ENCODE data around the gene SEMA4C.

The SEMA4C gene

GRCh38 chr2:96874198-96874831 lies 4.4 kb upstream of the SEMA4C start:
- no peak overlapping the region for H3K23ac ChIP-seq (ENCODE audit: low read depth, low read length, poor library complexity)
- H3K27me3 ChIP-seq (ENCODE audit: control insufficient read depth in 3 of 3, insufficient read depth in 3 of 3, low read depth in 1 of 3, low read length in 3 of 3): no peaks in the 10 kb centered on the region
- no peak overlapping the region for H2BK15ac ChIP-seq (ENCODE audit: low read length)
- H2BK5ac ChIP-seq (ENCODE audit: low read length): no peak overlapping the region
- no peak for DNase-seq (ENCODE audit: low spot score)
- peaks cover 4% of the 10 kb centered on the region for H3K79me1 ChIP-seq (ENCODE audit: low read depth, low read length)
- H3K9me3 ChIP-seq (replicated peaks in 1 of 2; ENCODE audit: control insufficient read depth in 2 of 2, insufficient read depth in 1 of 2, low read depth in 1 of 2, low read length in 2 of 2): no peaks in the 10 kb centered on the region
- no peak overlapping the region for H2AFZ ChIP-seq (ENCODE audit: low read length)
- H3K14ac ChIP-seq (ENCODE audit: low read length): no peak overlapping the region
- no peak overlapping the region for H3K4me3 ChIP-seq (ENCODE audit: low read length in 2 of 2)
- no peak overlapping the region for H2BK120ac ChIP-seq (ENCODE audit: low read depth, low read length)
- no peak overlapping the region for H4K8ac ChIP-seq (ENCODE audit: low read depth, low read length)
- no peak overlapping the region for H2BK12ac ChIP-seq (ENCODE audit: low read length)
- H3K9ac ChIP-seq (ENCODE audit: low read depth, low read length, poor library complexity): no peak overlapping the region
- WGBS, 2 donors (ENCODE audit: extremely low coverage in 2 of 2, insufficient read length in 2 of 2, insufficient replicate concordance in 1 of 2): no CpG with 5 or more reads among the region's 18 CpGs
- H3K27ac ChIP-seq (replicated peaks; ENCODE audit: low read length): no peak overlapping the region
- peak overlapping the region; percentile 2 for H2AK5ac ChIP-seq (ENCODE audit: low read depth, low read length)
- H3K4me1 ChIP-seq (ENCODE audit: control insufficient read depth in 2 of 2, insufficient read depth in 1 of 2, low read depth in 1 of 2, low read length in 2 of 2): peaks cover 37 to 43% of the 10 kb centered on the region in 2 donors
- no peaks in the 10 kb centered on the region for H3K36me3 ChIP-seq (replicated peaks in 1 of 2; ENCODE audit: control insufficient read depth in 2 of 2, insufficient read depth in 2 of 2, low read length in 2 of 2)
- H3K4ac ChIP-seq (ENCODE audit: low read length): no peak overlapping the region
- peak overlapping the region; percentile 4 for H3K18ac ChIP-seq (ENCODE audit: low read length)
- no peak overlapping the region for H3K4me2 ChIP-seq (ENCODE audit: insufficient read depth, low read length, poor library complexity, severe bottlenecking)
- H4K91ac ChIP-seq (ENCODE audit: low read depth, low read length, poor library complexity): no peak overlapping the region

DNA sequence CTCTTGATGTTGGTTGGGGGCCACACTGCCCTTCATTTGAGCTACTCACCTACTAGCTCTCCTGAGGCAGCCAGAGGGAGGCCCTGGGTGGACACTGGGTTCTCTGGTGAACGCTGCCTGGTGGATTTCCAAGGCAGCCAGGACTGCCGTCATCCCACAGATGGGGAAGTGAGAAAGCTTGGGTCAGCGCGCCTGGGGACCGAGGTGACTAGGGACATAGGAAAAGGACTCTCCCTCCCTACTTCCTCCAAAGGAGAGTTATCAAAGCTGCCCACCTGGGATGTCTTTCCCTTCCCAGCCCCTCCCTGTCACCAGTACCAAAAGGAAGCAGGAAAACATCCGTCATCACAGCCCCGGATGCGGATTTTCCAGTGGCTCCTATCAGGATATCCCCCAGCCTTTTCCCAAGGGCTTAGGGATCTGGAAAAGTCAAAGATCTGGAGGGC lies 3.8 kb upstream of the SEMA4C start:
- Histone ChIP-seq H3K18ac (ENCODE audit: low read length) (no peak overlapping the region), H2BK5ac (ENCODE audit: low read length) (no peak overlapping the region), H3K27ac (replicated peaks; ENCODE audit: low read length) (no peak overlapping the region), H3K14ac (ENCODE audit: low read length) (no peak overlapping the region), H3K27me3 (ENCODE audit: control insufficient read depth in 3 of 3, insufficient read depth in 3 of 3, low read depth in 1 of 3, low read length in 3 of 3) (no peaks in the 10 kb centered on the region), H3K79me1 (ENCODE audit: low read depth, low read length) (peaks cover 4% of the 10 kb centered on the region), H4K91ac (ENCODE audit: low read depth, low read length, poor library complexity) (no peak overlapping the region), H2AK5ac (ENCODE audit: low read depth, low read length) (no peak overlapping the region), H2AFZ (ENCODE audit: low read length) (no peak overlapping the region), H3K9me3 (replicated peaks in 1 of 2; ENCODE audit: control insufficient read depth in 2 of 2, insufficient read depth in 1 of 2, low read depth in 1 of 2, low read length in 2 of 2) (no peaks in the 10 kb centered on the region), H3K4me1 (ENCODE audit: control insufficient read depth in 2 of 2, insufficient read depth in 1 of 2, low read depth in 1 of 2, low read length in 2 of 2) (peaks cover 35 to 41% of the 10 kb centered on the region in 2 donors), H4K8ac (ENCODE audit: low read depth, low read length) (no peak overlapping the region), H3K9ac (ENCODE audit: low read depth, low read length, poor library complexity) (no peak overlapping the region), H3K4ac (ENCODE audit: low read length) (no peak overlapping the region), H2BK120ac (ENCODE audit: low read depth, low read length) (no peak overlapping the region), H3K4me2 (ENCODE audit: insufficient read depth, low read length, poor library complexity, severe bottlenecking) (no peak overlapping the region), H3K23ac (ENCODE audit: low read depth, low read length, poor library complexity) (no peak overlapping the region), H3K36me3 (replicated peaks in 1 of 2; ENCODE audit: control insufficient read depth in 2 of 2, insufficient read depth in 2 of 2, low read length in 2 of 2) (no peaks in the 10 kb centered on the region), H3K4me3 (ENCODE audit: low read length in 2 of 2) (no peak overlapping the region), H2BK15ac (ENCODE audit: low read length) (no peak overlapping the region), H2BK12ac (ENCODE audit: low read length) (no peak overlapping the region)
- DNase-seq (ENCODE audit: low spot score): no peak
- no CpG with 5 or more reads among the region's 8 CpGs for whole genome bisulfite sequencing, 2 donors (ENCODE audit: extremely low coverage in 2 of 2, insufficient read length in 2 of 2, insufficient replicate concordance in 1 of 2)

DNA sequence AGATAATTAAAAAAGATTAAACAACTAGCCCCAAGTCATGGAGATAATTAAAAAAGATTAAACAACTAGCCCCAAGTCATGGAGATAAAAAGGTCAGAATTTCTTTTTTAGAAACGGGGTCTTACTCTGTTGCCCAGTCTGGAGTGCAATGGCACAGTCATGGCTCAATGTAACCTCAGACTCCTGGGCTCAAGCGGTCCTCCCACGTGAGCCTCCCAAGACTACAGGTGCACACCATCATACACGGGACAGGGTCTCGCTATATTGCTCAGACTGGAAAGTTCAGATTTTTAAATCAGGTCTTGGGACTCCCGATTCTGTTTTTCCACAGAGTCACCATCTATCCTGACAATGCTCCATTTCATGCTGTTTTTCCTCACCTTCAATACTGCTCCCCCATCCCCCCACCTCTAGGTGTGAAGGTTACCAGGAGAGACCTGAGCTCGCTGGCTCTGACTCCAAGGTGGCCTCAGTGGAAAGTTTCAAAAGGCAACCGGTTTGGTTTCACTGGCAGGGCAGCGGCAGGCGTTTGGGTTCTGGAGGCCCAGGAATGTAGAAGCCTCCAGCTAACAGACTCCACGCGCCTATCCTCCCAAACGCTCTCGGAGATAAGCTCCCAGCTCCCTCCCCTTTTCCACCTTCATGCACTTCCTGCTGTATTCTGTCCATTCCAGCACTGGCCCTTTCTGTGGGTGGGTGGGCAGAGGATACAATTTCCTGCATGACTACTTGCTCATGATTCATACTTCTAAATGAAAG lies 2.9 kb upstream of the SEMA4C start:
- Histone ChIP-seq H3K27ac (replicated peaks; ENCODE audit: low read length) (no peak overlapping the region), H2AFZ (ENCODE audit: low read length) (no peak overlapping the region), H3K23ac (ENCODE audit: low read depth, low read length, poor library complexity) (peak overlapping the region; percentile 29), H2AK5ac (ENCODE audit: low read depth, low read length) (no peak overlapping the region), H2BK120ac (ENCODE audit: low read depth, low read length) (no peak overlapping the region), H3K18ac (ENCODE audit: low read length) (no peak overlapping the region), H3K4me3 (ENCODE audit: low read length in 2 of 2) (no peak overlapping the region), H3K36me3 (replicated peaks in 1 of 2; ENCODE audit: control insufficient read depth in 2 of 2, insufficient read depth in 2 of 2, low read length in 2 of 2) (peaks cover 0 to 1% of the 10 kb centered on the region in 2 donors), H3K4me2 (ENCODE audit: insufficient read depth, low read length, poor library complexity, severe bottlenecking) (no peak overlapping the region), H3K4ac (ENCODE audit: low read length) (no peak overlapping the region), H4K91ac (ENCODE audit: low read depth, low read length, poor library complexity) (no peak overlapping the region), H2BK5ac (ENCODE audit: low read length) (no peak overlapping the region), H4K8ac (ENCODE audit: low read depth, low read length) (no peak overlapping the region), H3K14ac (ENCODE audit: low read length) (no peak overlapping the region), H3K79me1 (ENCODE audit: low read depth, low read length) (peaks cover 5% of the 10 kb centered on the region), H3K9ac (ENCODE audit: low read depth, low read length, poor library complexity) (no peak overlapping the region), H3K9me3 (replicated peaks in 1 of 2; ENCODE audit: control insufficient read depth in 2 of 2, insufficient read depth in 1 of 2, low read depth in 1 of 2, low read length in 2 of 2) (no peaks in the 10 kb centered on the region), H3K4me1 (ENCODE audit: control insufficient read depth in 2 of 2, insufficient read depth in 1 of 2, low read depth in 1 of 2, low read length in 2 of 2) (peaks cover 32 to 37% of the 10 kb centered on the region in 2 donors), H3K27me3 (ENCODE audit: control insufficient read depth in 3 of 3, insufficient read depth in 3 of 3, low read depth in 1 of 3, low read length in 3 of 3) (no peaks in the 10 kb centered on the region), H2BK15ac (ENCODE audit: low read length) (no peak overlapping the region), H2BK12ac (ENCODE audit: low read length) (no peak overlapping the region)
- no peak for DNase-seq (ENCODE audit: low spot score)
- WGBS, 2 donors (ENCODE audit: extremely low coverage in 2 of 2, insufficient read length in 2 of 2, insufficient replicate concordance in 1 of 2): no CpG with 5 or more reads among the region's 14 CpGs

- peak overlapping the region; percentile 90 for H2AK5ac ChIP-seq (ENCODE audit: low read depth, low read length)
- H3K23ac ChIP-seq (ENCODE audit: low read depth, low read length, poor library complexity): peak overlapping the region; percentile 75
- peak overlapping the region; percentile 72 for H3K4me2 ChIP-seq (ENCODE audit: insufficient read depth, low read length, poor library complexity, severe bottlenecking)
- no peaks in the 10 kb centered on the region for H3K9me3 ChIP-seq (replicated peaks in 1 of 2; ENCODE audit: control insufficient read depth in 2 of 2, insufficient read depth in 1 of 2, low read depth in 1 of 2, low read length in 2 of 2)
- H3K27me3 ChIP-seq (ENCODE audit: control insufficient read depth in 3 of 3, insufficient read depth in 3 of 3, low read depth in 1 of 3, low read length in 3 of 3): no peaks in the 10 kb centered on the region
- no peak for DNase-seq (ENCODE audit: low spot score)
- H2BK120ac ChIP-seq (ENCODE audit: low read depth, low read length): no peak overlapping the region
- no CpG with 5 or more reads among the region's 13 CpGs for WGBS, 2 donors (ENCODE audit: extremely low coverage in 2 of 2, insufficient read length in 2 of 2, insufficient replicate concordance in 1 of 2)
- H3K9ac ChIP-seq (ENCODE audit: low read depth, low read length, poor library complexity): peak overlapping the region; percentile 74
- no peak overlapping the region for H3K4ac ChIP-seq (ENCODE audit: low read length)
- peak overlapping the region; percentile 90 for H2AFZ ChIP-seq (ENCODE audit: low read length)
- H3K27ac ChIP-seq (replicated peaks; ENCODE audit: low read length): no peak overlapping the region
- peak overlapping the region; percentile 55 for H2BK15ac ChIP-seq (ENCODE audit: low read length)
- peaks cover 25% of the 10 kb centered on the region for H3K79me1 ChIP-seq (ENCODE audit: low read depth, low read length)
- peaks cover 19 to 21% of the 10 kb centered on the region in 2 donors for H3K36me3 ChIP-seq (replicated peaks in 1 of 2; ENCODE audit: control insufficient read depth in 2 of 2, insufficient read depth in 2 of 2, low read length in 2 of 2)
- H2BK5ac ChIP-seq (ENCODE audit: low read length): peak overlapping the region; percentile 88
- H4K91ac ChIP-seq (ENCODE audit: low read depth, low read length, poor library complexity): no peak overlapping the region
- peak overlapping the region; percentile 100 for H3K18ac ChIP-seq (ENCODE audit: low read length)
- no peak overlapping the region for H4K8ac ChIP-seq (ENCODE audit: low read depth, low read length)
- H2BK12ac ChIP-seq (ENCODE audit: low read length): peak overlapping the region; percentile 12
- H3K4me3 ChIP-seq (ENCODE audit: low read length in 2 of 2): peak overlapping the region; percentile 93 to 95
- peaks cover 24 to 29% of the 10 kb centered on the region in 2 donors for H3K4me1 ChIP-seq (ENCODE audit: control insufficient read depth in 2 of 2, insufficient read depth in 1 of 2, low read depth in 1 of 2, low read length in 2 of 2)
- no peak overlapping the region for H3K14ac ChIP-seq (ENCODE audit: low read length)
Observed at GRCh38 chr2:96870626-96871255, 861 bp upstream of the SEMA4C start.
